ENCODE results near the gene COL18A1. TPM values are rescaled to one million over a fixed set of nuclear protein-coding genes. Genes with fewer than 3 reads are reported as not detected.

COL18A1 gene
- 52.7 and 56.4 TPM in 2 replicates for total RNA-seq

GRCh38 chr21:45404730-45405270 lies at the start of gene COL18A1:
Gene COL18A1 (plus strand): TSS chr21:45405165. CDS start chr21:45405231, 66 bp downstream.

GRCh38 chr21:45542242-45542666 lies 137.3 kb downstream of the COL18A1 start, which contains the start of gene SLC19A1:
Gene SLC19A1 (minus strand): TSS chr21:45542440. CDS start chr21:45537959, 4,481 bp downstream.

Other genes starting within 250 kb of the COL18A1 start
- gene POFUT2, start 117.3 kb upstream of the COL18A1 start, total RNA-seq, result 39.5 and 76.4 TPM in 2 replicates
- gene SLC19A1, start 137.3 kb downstream of the COL18A1 start, total RNA-seq, result 3.7 and 7.5 TPM in 2 replicates
- 1.5 and 6.2 TPM in 2 replicates for gene PCBP3, start 238.6 kb downstream of the COL18A1 start, total RNA-seq